Osteoblast (primary cell): ENCODE measurements around the gene PIP4K2C. TPM values are rescaled to one million over a fixed set of nuclear protein-coding genes. Genes with fewer than 3 reads are reported as not detected.

Source experiments
- DNase-seq: peaks from one replicate; pipeline ENCODE4 v3.0.0; 2011; ENCODE audit warnings: low spot score, mixed read lengths; ENCODE audit not compliant: insufficient read length; ENCODE audit errors: missing footprints
- H2AFZ ChIP-seq: 2 replicates; pipeline ENCODE4 v1.6.0; 2011; ENCODE audit warnings: mild to moderate bottlenecking, low read length
- H3K27ac ChIP-seq: 2 replicates; pipeline ENCODE4 v1.5.1; 2011; ENCODE audit warnings: mild to moderate bottlenecking, low read depth, low read length, moderate library complexity
- H3K27me3 ChIP-seq: 2 replicates; pipeline ENCODE4 v1.6.0; 2012; ENCODE audit warnings: mild to moderate bottlenecking, control low read depth, inconsistent platforms, low read length, moderate library complexity; ENCODE audit not compliant: insufficient read depth
- H3K36me3 ChIP-seq: 2 replicates; pipeline ENCODE4 v1.5.1; 2011; ENCODE audit warnings: mild to moderate bottlenecking, low read length, control low read depth, moderate library complexity; ENCODE audit not compliant: insufficient read depth
- H3K4me1 ChIP-seq: 2 replicates; pipeline ENCODE4 v1.5.1; 2011; ENCODE audit warnings: mild to moderate bottlenecking, low read length, control low read depth, moderate library complexity; ENCODE audit not compliant: insufficient read depth
- H3K4me2 ChIP-seq: 2 replicates; pipeline ENCODE4 v1.6.0; 2011; ENCODE audit warnings: mild to moderate bottlenecking, low read length; ENCODE audit not compliant: insufficient read depth
- H3K4me3 ChIP-seq: fragments of 200-600 bp; sonication (generic); 3 replicates; pipeline ENCODE4 v1.5.1; 2012; ENCODE audit warnings: mild to moderate bottlenecking, low read length, inconsistent platforms; ENCODE audit not compliant: insufficient read depth
- H3K79me2 ChIP-seq: 2 replicates; pipeline ENCODE4 v1.6.0; 2012; ENCODE audit warnings: mild to moderate bottlenecking, low read length, control low read depth, inconsistent platforms; ENCODE audit not compliant: insufficient read depth
- H3K9me3 ChIP-seq: 2 replicates; pipeline ENCODE4 v1.5.1; 2011; ENCODE audit warnings: low read depth, low read length, control low read depth
- H4K20me1 ChIP-seq: 2 replicates; pipeline ENCODE4 v1.6.0; 2012; ENCODE audit warnings: mild to moderate bottlenecking, low read length, control low read depth; ENCODE audit not compliant: insufficient read depth
- total RNA-seq: library from RNA; depleted of rRNA; stranded (reverse); fragments of >200 nt; gene quantifications from 2 replicates; pipeline ENCODE4 v1.2.3, GENCODE V29; 2012
- TF ChIP-seq, protein P1 (sequence below): IDR thresholded peaks from 2 replicates; pipeline ENCODE4 v1.5.1; 2011; ENCODE audit warnings: mild to moderate bottlenecking, low read depth, low read length, moderate library complexity; ENCODE audit errors: extremely low read depth

The PIP4K2C gene
- total RNA-seq, 1 donor: 36.6 TPM

DNA sequence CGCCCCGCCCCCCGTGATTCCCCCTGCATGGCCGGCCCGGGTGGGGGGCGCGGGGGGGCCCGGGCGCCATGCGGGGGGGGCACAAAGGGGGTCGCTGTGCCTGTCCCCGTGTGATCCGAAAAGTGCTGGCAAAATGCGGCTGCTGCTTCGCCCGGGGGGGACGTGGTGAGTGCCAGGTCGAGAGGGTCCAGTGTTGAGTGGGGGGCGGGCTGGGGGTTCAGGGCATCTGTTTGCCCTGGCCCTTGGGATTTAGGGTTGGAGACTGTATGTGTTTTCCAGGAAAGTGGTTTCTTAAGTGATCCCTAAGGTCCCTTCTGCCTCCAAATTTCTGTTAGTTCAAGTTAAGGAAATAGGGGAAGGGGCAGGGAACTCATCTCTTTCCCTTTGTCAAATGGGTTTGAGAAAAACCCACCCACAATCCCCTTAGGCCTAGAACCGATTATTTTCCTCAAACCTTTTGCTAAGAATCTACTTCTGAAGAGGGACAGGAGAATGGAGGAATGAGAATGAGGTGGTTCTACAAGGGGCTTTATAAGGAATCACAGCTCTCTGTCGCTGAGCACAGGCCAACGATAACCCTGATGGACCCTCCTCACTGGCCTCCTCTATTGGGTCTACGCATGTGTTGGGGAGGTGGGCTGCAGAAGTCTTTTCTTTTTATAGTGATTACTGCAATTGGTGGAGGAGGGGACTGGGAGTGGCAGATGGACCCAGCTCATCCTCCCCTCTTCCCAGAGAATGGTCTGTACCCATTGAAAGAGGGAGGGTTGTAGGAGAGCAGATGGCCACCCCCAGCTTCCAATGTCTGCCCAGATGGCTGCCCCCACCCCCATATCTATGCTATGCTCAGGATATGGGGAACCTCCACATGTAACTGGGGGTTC, 21.1 kb downstream of the PIP4K2C start:
- peak; percentile 88 for DNase-seq
- Histone ChIP-seq H3K4me3 (peak overlapping the region; percentile 82), H3K4me1 (peaks cover 17% of the 10 kb centered on the region), H3K27me3 (no peaks in the 10 kb centered on the region), H3K36me3 (peaks cover 7% of the 10 kb centered on the region), H2AFZ (peak overlapping the region; percentile 29), H3K4me2 (peak overlapping the region; percentile 81), H4K20me1 (no peaks in the 10 kb centered on the region), H3K9me3 (no peaks in the 10 kb centered on the region), H3K27ac (no peak overlapping the region), H3K79me2 (no peaks in the 10 kb centered on the region)
- TF ChIP-seq, protein P1, sequence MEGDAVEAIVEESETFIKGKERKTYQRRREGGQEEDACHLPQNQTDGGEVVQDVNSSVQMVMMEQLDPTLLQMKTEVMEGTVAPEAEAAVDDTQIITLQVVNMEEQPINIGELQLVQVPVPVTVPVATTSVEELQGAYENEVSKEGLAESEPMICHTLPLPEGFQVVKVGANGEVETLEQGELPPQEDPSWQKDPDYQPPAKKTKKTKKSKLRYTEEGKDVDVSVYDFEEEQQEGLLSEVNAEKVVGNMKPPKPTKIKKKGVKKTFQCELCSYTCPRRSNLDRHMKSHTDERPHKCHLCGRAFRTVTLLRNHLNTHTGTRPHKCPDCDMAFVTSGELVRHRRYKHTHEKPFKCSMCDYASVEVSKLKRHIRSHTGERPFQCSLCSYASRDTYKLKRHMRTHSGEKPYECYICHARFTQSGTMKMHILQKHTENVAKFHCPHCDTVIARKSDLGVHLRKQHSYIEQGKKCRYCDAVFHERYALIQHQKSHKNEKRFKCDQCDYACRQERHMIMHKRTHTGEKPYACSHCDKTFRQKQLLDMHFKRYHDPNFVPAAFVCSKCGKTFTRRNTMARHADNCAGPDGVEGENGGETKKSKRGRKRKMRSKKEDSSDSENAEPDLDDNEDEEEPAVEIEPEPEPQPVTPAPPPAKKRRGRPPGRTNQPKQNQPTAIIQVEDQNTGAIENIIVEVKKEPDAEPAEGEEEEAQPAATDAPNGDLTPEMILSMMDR: no peak

DNA sequence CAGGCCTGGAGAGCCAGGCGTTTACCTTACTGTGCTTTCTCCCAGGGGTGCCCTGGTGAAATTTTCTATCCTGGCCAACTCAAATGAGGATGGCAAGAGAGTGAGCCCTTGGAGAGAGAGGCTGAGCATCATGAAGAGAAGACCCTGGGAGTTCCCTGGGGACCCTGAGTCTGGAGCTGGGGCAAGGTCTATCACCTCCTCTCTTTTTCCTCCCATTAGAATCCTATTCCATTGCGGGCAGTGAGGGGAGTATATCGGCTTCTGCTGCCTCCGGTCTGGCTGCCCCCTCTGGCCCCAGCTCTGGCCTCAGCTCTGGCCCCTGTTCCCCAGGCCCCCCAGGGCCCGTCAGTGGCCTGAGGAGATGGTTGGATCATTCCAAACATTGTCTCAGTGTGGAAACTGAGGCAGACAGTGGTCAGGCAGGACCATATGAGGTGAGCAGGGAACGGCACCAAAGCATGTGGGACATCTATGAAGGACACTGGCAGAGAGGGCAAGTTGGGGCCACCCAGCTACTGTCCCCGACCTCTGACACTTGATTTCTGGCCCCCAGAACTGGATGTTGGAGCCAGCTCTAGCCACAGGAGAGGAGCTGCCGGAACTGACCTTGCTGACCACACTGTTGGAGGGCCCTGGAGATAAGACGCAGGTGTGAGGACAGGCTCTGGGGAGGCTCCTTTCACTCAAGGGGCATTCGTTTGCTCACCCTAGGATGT, 21.9 kb downstream of the PIP4K2C start:
- Histone ChIP-seq H3K79me2 (no peaks in the 10 kb centered on the region), H3K4me3 (no peak overlapping the region), H3K27ac (no peak overlapping the region), H4K20me1 (no peaks in the 10 kb centered on the region), H3K4me1 (peaks cover 17% of the 10 kb centered on the region), H2AFZ (no peak overlapping the region), H3K9me3 (no peaks in the 10 kb centered on the region), H3K27me3 (no peaks in the 10 kb centered on the region), H3K4me2 (no peak overlapping the region), H3K36me3 (peaks cover 9% of the 10 kb centered on the region)
- TF ChIP-seq, protein P1: no peak
- DNase-seq: peak; percentile 41

DNA sequence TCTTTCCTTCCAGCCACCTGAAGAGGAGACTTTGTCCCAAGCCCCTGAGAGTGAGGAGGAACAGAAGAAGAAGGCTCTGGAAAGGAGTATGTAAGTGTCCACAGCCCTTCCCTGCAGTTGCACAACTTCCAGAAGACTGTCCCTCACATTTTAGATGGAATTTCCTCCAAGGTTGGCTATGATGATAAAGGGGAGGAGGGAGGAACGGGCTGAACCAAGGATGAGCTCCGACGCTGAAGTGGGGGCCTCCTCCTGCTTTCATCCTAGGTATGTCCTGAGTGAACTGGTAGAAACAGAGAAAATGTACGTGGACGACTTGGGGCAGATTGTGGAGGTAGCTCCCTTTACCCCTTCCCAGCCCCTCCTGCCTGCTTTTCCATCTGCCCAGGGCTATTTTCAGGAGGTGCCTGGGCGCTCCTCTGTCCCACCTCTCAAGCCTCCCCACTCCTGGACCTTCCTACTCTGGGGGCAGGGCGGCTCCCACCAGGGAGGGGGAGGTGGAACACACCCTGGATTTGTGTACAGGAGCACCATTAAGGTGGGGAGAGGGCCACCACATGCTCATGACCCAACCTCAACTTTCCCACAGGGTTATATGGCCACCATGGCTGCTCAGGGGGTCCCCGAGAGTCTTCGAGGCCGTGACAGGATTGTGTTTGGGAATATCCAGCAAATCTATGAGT, 22.6 kb downstream of the PIP4K2C start:
- H3K4me2 ChIP-seq: no peak overlapping the region
- TF ChIP-seq, protein P1: no peak
- H3K9me3 ChIP-seq: no peaks in the 10 kb centered on the region
- no peaks in the 10 kb centered on the region for H3K27me3 ChIP-seq
- DNase-seq: peak; percentile 81
- H3K4me3 ChIP-seq: no peak overlapping the region
- H3K4me1 ChIP-seq: peaks cover 17% of the 10 kb centered on the region
- H3K36me3 ChIP-seq: peaks cover 7% of the 10 kb centered on the region
- H3K79me2 ChIP-seq: no peaks in the 10 kb centered on the region
- H2AFZ ChIP-seq: no peak overlapping the region
- no peaks in the 10 kb centered on the region for H4K20me1 ChIP-seq
- H3K27ac ChIP-seq: no peak overlapping the region
